Measurements from ENCODE around the gene TMCC1. TPM values are rescaled to one million over a fixed set of nuclear protein-coding genes. Genes with fewer than 3 reads are reported as not detected.

Gene TMCC1
- total and polyA plus RNA-seq, 2 experiments from 2014 or later = 12.3 to 26.9 TPM

GRCh38 chr3:129602309-129602708 lies 291.2 kb downstream of the TMCC1 start:
- no peak for DNase-seq (ENCODE audit: low read depth in 1 of 2, low spot score in 1 of 2)
- TF ChIP-seq CTCF (IDR thresholded peaks at IDR 0.05; ENCODE audit: low read depth, low read length) = no peak
- no peak overlapping the region for H3K27ac ChIP-seq
- H3K27me3 ChIP-seq = peaks cover 19% of the 10 kb centered on the region
- H3K4me1 ChIP-seq (ENCODE audit: low read depth) = peaks cover 15% of the 10 kb centered on the region
- H3K9me3 ChIP-seq (ENCODE audit: low read depth) = no peaks in the 10 kb centered on the region
- H3K4me3 ChIP-seq = no peak overlapping the region
- H3K36me3 ChIP-seq = no peaks in the 10 kb centered on the region

- Histone ChIP-seq H3K4me1 (ENCODE audit: low read depth) (peaks cover 21% of the 10 kb centered on the region), H3K27me3 (peaks cover 19% of the 10 kb centered on the region), H3K36me3 (no peaks in the 10 kb centered on the region), H3K9me3 (ENCODE audit: low read depth) (no peaks in the 10 kb centered on the region), H3K4me3 (no peak overlapping the region), H3K27ac (no peak overlapping the region)
- DNase-seq (ENCODE audit: low read depth in 1 of 2, low spot score in 1 of 2) = no peak
- TF ChIP-seq CTCF (IDR thresholded peaks at IDR 0.05; ENCODE audit: low read depth, low read length) = no peak
These were observed 291.8 kb downstream of the TMCC1 start for GRCh38 chr3:129601713-129602112.

GRCh38 chr3:129600348-129600747 lies 293.2 kb downstream of the TMCC1 start:
- H3K27ac ChIP-seq = no peak overlapping the region
- no peak overlapping the region for H3K4me3 ChIP-seq
- peaks cover 8% of the 10 kb centered on the region for H3K27me3 ChIP-seq
- peaks cover 25% of the 10 kb centered on the region for H3K4me1 ChIP-seq (ENCODE audit: low read depth)
- TF ChIP-seq CTCF (IDR thresholded peaks at IDR 0.05; ENCODE audit: low read depth, low read length) = no peak
- no peaks in the 10 kb centered on the region for H3K9me3 ChIP-seq (ENCODE audit: low read depth)
- DNase-seq (ENCODE audit: low read depth in 1 of 2, low spot score in 1 of 2) = no peak
- no peaks in the 10 kb centered on the region for H3K36me3 ChIP-seq

- H3K9me3 ChIP-seq (ENCODE audit: low read depth) = no peaks in the 10 kb centered on the region
- no peaks in the 10 kb centered on the region for H3K36me3 ChIP-seq
- H3K4me1 ChIP-seq (ENCODE audit: low read depth) = peaks cover 28% of the 10 kb centered on the region
- no peak overlapping the region for H3K27ac ChIP-seq
- H3K4me3 ChIP-seq = no peak overlapping the region
- peak in 1 of 2 donors; percentile 82 for DNase-seq (ENCODE audit: low read depth in 1 of 2, low spot score in 1 of 2)
- H3K27me3 ChIP-seq = peaks cover under 1% of the 10 kb centered on the region
- no peak for TF ChIP-seq CTCF (IDR thresholded peaks at IDR 0.05; ENCODE audit: low read depth, low read length)
These were observed 293.9 kb downstream of the TMCC1 start for GRCh38 chr3:129599607-129600006.

GRCh38 chr3:129599073-129599472 lies 294.4 kb downstream of the TMCC1 start:
- H3K4me1 ChIP-seq (ENCODE audit: low read depth) = peaks cover 34% of the 10 kb centered on the region
- no peak for TF ChIP-seq CTCF (IDR thresholded peaks at IDR 0.05; ENCODE audit: low read depth, low read length)
- H3K9me3 ChIP-seq (ENCODE audit: low read depth) = no peaks in the 10 kb centered on the region
- H3K27ac ChIP-seq = no peak overlapping the region
- no peaks in the 10 kb centered on the region for H3K36me3 ChIP-seq
- no peaks in the 10 kb centered on the region for H3K27me3 ChIP-seq
- DNase-seq (ENCODE audit: low read depth in 1 of 2, low spot score in 1 of 2) = no peak
- no peak overlapping the region for H3K4me3 ChIP-seq

- H3K9me3 ChIP-seq (ENCODE audit: low read depth) = no peaks in the 10 kb centered on the region
- H3K27me3 ChIP-seq = no peaks in the 10 kb centered on the region
- TF ChIP-seq CTCF (IDR thresholded peaks at IDR 0.05; ENCODE audit: low read depth, low read length) = no peak
- no peaks in the 10 kb centered on the region for H3K36me3 ChIP-seq
- H3K27ac ChIP-seq = no peak overlapping the region
- H3K4me1 ChIP-seq (ENCODE audit: low read depth) = peaks cover 33% of the 10 kb centered on the region
- no peak for DNase-seq (ENCODE audit: low read depth in 1 of 2, low spot score in 1 of 2)
- no peak overlapping the region for H3K4me3 ChIP-seq
These were observed 295.0 kb downstream of the TMCC1 start for GRCh38 chr3:129598484-129598883.
